Measurements from ENCODE around the gene MAP6. TPM values are rescaled to one million over a fixed set of nuclear protein-coding genes. Genes with fewer than 3 reads are reported as not detected.

MAP6 gene
- total and polyA plus RNA-seq, 2 of the 13 experiments (the other 11 are each of a cell fraction or from before 2014, with no cell fraction given): 0.04 TPM; not detected in 1

GRCh38 chr11:75597636-75598035 lies 71.2 kb downstream of the MAP6 start (continued):
- TF ChIP-seq NR2F1 (CRISPR knock-in tag; IDR thresholded peaks at IDR 0.05) (no peak), FOSL2 (CRISPR knock-in tag; IDR thresholded peaks at IDR 0.05) (no peak), SRSF9 (IDR thresholded peaks at IDR 0.05; ENCODE audit: borderline replicate concordance, insufficient read depth, low read depth, low read length, poor library complexity, severe bottlenecking) (no peak), ZNF142 (CRISPR knock-in tag; IDR thresholded peaks at IDR 0.05) (no peak), MIXL1 (CRISPR knock-in tag; IDR thresholded peaks at IDR 0.05) (0 out of 2 replicates have a peak, but pooled peaks have one; percentile 22), ZNF382 (CRISPR knock-in tag; IDR thresholded peaks at IDR 0.05; ENCODE audit: borderline replicate concordance) (no peak), SMC3 (IDR thresholded peaks at IDR 0.05; ENCODE audit: low read length) (peak; percentile 61), ZNF546 (CRISPR knock-in tag; conservative IDR thresholded peaks at IDR 0.05) (no peak), ATF5 (CRISPR knock-in tag; IDR thresholded peaks at IDR 0.05; ENCODE audit: low read depth) (no peak), FOXO1 (CRISPR knock-in tag; IDR thresholded peaks at IDR 0.05) (no peak), ZNF737 (CRISPR knock-in tag; IDR thresholded peaks at IDR 0.05; ENCODE audit: borderline replicate concordance) (no peak), DPF2 (CRISPR knock-in tag; IDR thresholded peaks at IDR 0.05; ENCODE audit: borderline replicate concordance, low read depth) (no peak), ZNF446 (CRISPR knock-in tag; IDR thresholded peaks at IDR 0.05) (no peak), FOXK2 (IDR thresholded peaks at IDR 0.05) (no peak), ZNF296 (CRISPR knock-in tag; conservative IDR thresholded peaks at IDR 0.05) (no peak), ELF3 (CRISPR knock-in tag; IDR thresholded peaks at IDR 0.05) (no peak), MED8 (CRISPR knock-in tag; IDR thresholded peaks at IDR 0.05; ENCODE audit: insufficient replicate concordance) (no peak), ZNF816 (CRISPR knock-in tag; IDR thresholded peaks at IDR 0.05; ENCODE audit: borderline replicate concordance) (no peak), STAG1 (CRISPR knock-in tag; IDR thresholded peaks at IDR 0.05) (peak; percentile 71)
- TF ChIP-seq, protein P1, sequence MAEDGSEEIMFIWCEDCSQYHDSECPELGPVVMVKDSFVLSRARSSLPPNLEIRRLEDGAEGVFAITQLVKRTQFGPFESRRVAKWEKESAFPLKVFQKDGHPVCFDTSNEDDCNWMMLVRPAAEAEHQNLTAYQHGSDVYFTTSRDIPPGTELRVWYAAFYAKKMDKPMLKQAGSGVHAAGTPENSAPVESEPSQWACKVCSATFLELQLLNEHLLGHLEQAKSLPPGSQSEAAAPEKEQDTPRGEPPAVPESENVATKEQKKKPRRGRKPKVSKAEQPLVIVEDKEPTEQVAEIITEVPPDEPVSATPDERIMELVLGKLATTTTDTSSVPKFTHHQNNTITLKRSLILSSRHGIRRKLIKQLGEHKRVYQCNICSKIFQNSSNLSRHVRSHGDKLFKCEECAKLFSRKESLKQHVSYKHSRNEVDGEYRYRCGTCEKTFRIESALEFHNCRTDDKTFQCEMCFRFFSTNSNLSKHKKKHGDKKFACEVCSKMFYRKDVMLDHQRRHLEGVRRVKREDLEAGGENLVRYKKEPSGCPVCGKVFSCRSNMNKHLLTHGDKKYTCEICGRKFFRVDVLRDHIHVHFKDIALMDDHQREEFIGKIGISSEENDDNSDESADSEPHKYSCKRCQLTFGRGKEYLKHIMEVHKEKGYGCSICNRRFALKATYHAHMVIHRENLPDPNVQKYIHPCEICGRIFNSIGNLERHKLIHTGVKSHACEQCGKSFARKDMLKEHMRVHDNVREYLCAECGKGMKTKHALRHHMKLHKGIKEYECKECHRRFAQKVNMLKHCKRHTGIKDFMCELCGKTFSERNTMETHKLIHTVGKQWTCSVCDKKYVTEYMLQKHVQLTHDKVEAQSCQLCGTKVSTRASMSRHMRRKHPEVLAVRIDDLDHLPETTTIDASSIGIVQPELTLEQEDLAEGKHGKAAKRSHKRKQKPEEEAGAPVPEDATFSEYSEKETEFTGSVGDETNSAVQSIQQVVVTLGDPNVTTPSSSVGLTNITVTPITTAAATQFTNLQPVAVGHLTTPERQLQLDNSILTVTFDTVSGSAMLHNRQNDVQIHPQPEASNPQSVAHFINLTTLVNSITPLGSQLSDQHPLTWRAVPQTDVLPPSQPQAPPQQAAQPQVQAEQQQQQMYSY (CRISPR knock-in tag; IDR thresholded peaks at IDR 0.05): no peak
- TF ChIP-seq, protein P2, sequence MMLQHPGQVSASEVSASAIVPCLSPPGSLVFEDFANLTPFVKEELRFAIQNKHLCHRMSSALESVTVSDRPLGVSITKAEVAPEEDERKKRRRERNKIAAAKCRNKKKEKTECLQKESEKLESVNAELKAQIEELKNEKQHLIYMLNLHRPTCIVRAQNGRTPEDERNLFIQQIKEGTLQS (CRISPR knock-in tag; IDR thresholded peaks at IDR 0.05): no peak
